GM12878 (cell line): ENCODE measurements around the gene ATF4. TPM values are rescaled to one million over a fixed set of nuclear protein-coding genes. Genes with fewer than 3 reads are reported as not detected.
A peak's percentile ranks its signal among the peaks of the same experiment; 100 is the strongest.

Source experiments
- ATAC-seq: fragments of 200-7000 bp; cut with Tn5 transposase; 3 replicates; pipeline ENCODE4 v1.9.1; 2020; ENCODE audit warnings: mild to moderate bottlenecking, moderate library complexity
- BruUV-seq: library from RNA; stranded (reverse); fragments of 400-500 nt; replicated peaks from 2 replicates; lab custom pipeline; 2021; lab: Mats Ljungman, UMichigan
- CTCF ChIA-PET: fragments of 300-600 bp; sonication (Branson Sonifier 250); formaldehyde crosslinking; extraction: SDS; loops from one replicate; lab custom pipeline; 2021; ENCODE audit warnings: inconsistent platforms; lab: Yijun Ruan, JAX
- POLR2A ChIA-PET: fragments of 350-600 bp; formaldehyde crosslinking; extraction: SDS; loops from one replicate; lab custom pipeline; 2021; ENCODE audit warnings: inconsistent platforms; lab: Charles Lee
- RAD21 ChIA-PET: fragments of 300-600 bp; sonication (Branson Sonifier 250); formaldehyde crosslinking; loops from one replicate; lab custom pipeline; 2023; ENCODE audit warnings: antibody characterized with exemption; ENCODE audit not compliant: unreplicated experiment; lab: Charles Lee
- SMC1A ChIA-PET: fragments of 300-600 bp; sonication (Branson Sonifier 250); formaldehyde crosslinking; loops from one replicate; lab custom pipeline; 2023; ENCODE audit not compliant: unreplicated experiment, uncharacterized antibody; lab: Charles Lee
- DNase-seq: peaks from one replicate; pipeline ENCODE4 v3.0.0-alpha.2; 2011; ENCODE audit warnings: low read depth, low spot score
- FAIRE-seq: peaks from 3 replicates; lab custom pipeline; 2011; peaks lifted over from hg19 to GRCh38; lab: Jason Lieb, UNC
- H2AFZ ChIP-seq: 2 replicates; pipeline ENCODE4 v1.6.0; 2011; ENCODE audit warnings: low read depth, low read length, control low read depth; ENCODE audit not compliant: control insufficient read depth
- H3K27ac ChIP-seq: 2 replicates; pipeline ENCODE4 v1.5.1; 2011; ENCODE audit warnings: control low read depth; ENCODE audit not compliant: control insufficient read depth, insufficient read depth
- H3K27me3 ChIP-seq, 2 experiments: replicated peaks in 1 of 2; 2 replicates each; pipeline versions ENCODE4 v1.6.0 to v1.6.1; 2011; ENCODE audit warnings: low read length in 1 of 2; ENCODE audit not compliant: control insufficient read depth in 2 of 2, insufficient read depth in 2 of 2
- H3K36me3 ChIP-seq, 2 experiments: 2 replicates each; pipeline ENCODE4 v1.5.1; 2011; ENCODE audit warnings: low read length in 1 of 2; ENCODE audit not compliant: control insufficient read depth in 2 of 2, insufficient read depth in 2 of 2
- H3K4me1 ChIP-seq: 2 replicates; pipeline ENCODE4 v1.6.1; 2011; ENCODE audit warnings: mild to moderate bottlenecking, low read length, moderate library complexity, mixed read lengths; ENCODE audit not compliant: control insufficient read depth, insufficient read depth
- H3K4me2 ChIP-seq: 2 replicates; pipeline ENCODE4 v1.6.0; 2011; ENCODE audit warnings: control low read depth; ENCODE audit not compliant: control insufficient read depth, insufficient read depth
- H3K4me3 ChIP-seq: fragments of 200-600 bp; sonication (generic); 2 replicates; pipeline ENCODE4 v1.5.1; 2016
- H3K79me2 ChIP-seq: 2 replicates; pipeline ENCODE4 v1.6.0; 2011; ENCODE audit warnings: low read length; ENCODE audit not compliant: control insufficient read depth, insufficient read depth
- H3K9ac ChIP-seq: 2 replicates; pipeline ENCODE4 v1.8.0; 2011; ENCODE audit warnings: low read length, control low read depth, mixed read lengths; ENCODE audit not compliant: control insufficient read depth, insufficient read depth
- H3K9me3 ChIP-seq: replicated peaks from 3 replicates; pipeline ENCODE4 v1.5.1; 2011; ENCODE audit warnings: mild to moderate bottlenecking, low read length; ENCODE audit not compliant: control insufficient read depth, insufficient read depth
- H4K20me1 ChIP-seq: 2 replicates; pipeline ENCODE4 v1.6.0; 2011; ENCODE audit not compliant: control insufficient read depth, insufficient read depth
- ATF7 ChIP-seq: fragments of 450-650 bp; IDR thresholded peaks from 2 replicates; pipeline ENCODE4 v1.6.1; 2016; ENCODE audit warnings: low read depth, mild to moderate bottlenecking
- CREB1 ChIP-seq: IDR thresholded peaks from 2 replicates; pipeline ENCODE4 v1.6.1; 2012; ENCODE audit warnings: low read depth, mild to moderate bottlenecking, inconsistent platforms
- FOS ChIP-seq: IDR thresholded peaks from 3 replicates; pipeline ENCODE4 v1.6.1; 2011; ENCODE audit warnings: borderline replicate concordance; ENCODE audit not compliant: insufficient read length; ENCODE audit errors: extremely low read depth
- MTA3 ChIP-seq: IDR thresholded peaks from 2 replicates; pipeline ENCODE4 v1.6.1; 2012; ENCODE audit warnings: low read length, inconsistent platforms, borderline replicate concordance
- TARDBP ChIP-seq: IDR thresholded peaks from 2 replicates; pipeline ENCODE4 v1.6.1; 2016; ENCODE audit warnings: borderline replicate concordance
- TCF7 ChIP-seq: IDR thresholded peaks from 2 replicates; pipeline ENCODE4 v1.6.1; 2014; ENCODE audit warnings: antibody characterized with exemption, borderline replicate concordance
- ZSCAN29 ChIP-seq: fragments of 450-650 bp; IDR thresholded peaks from 2 replicates; pipeline ENCODE4 v1.6.1; 2017; ENCODE audit warnings: mild to moderate bottlenecking, moderate library complexity
- WGBS: methylation state at CpG from one replicate; pipeline ENCODE4 v1.1.6; 2016; ENCODE audit warnings: low lambda C conversion rate; ENCODE audit not compliant: insufficient replicate concordance, insufficient coverage; ENCODE audit errors: missing lambda C conversion rate; 5-methylcytosine and 5-hydroxymethylcytosine counted together
- in situ Hi-C: fragments of 300-500 bp; cut with MboI; formaldehyde crosslinking; loops from 9 replicates; pipeline ENCODE4 v1.14.3; 2018; ENCODE audit warnings: mixed read lengths
- intact Hi-C: fragments of 100-400 bp; cut with micrococcal nuclease; formaldehyde crosslinking; loops from one replicate; pipeline ENCODE4 v1.14.2; 2022; ENCODE audit not compliant: unreplicated experiment
- polyA plus RNA-seq, 11 experiments: library from polyadenylated mRNA; depleted of rRNA in 4 of 11; unstranded in 6 of 11; stranded (reverse) in 5 of 11; fragments of >200 nt; fragmentation: Nextera tagmentation in 4 of 11; fragmentation: Illumina TruSeq in 1 of 11; extraction: Ambion mirVana in 4 of 11; extraction: Trizol in 1 of 11; gene quantifications; 1 replicate in 1 of 11; 2 replicates in 10 of 11; pipeline versions ENCODE4 v1.2.1 to v1.2.3, GENCODE V29; 2011 to 2016; ENCODE audit warnings: inconsistent platforms in 2 of 11, missing spikeins in 2 of 11, low read depth in 1 of 11
- total RNA-seq, 4 experiments: library from RNA; depleted of rRNA in 3 of 4; stranded (reverse); fragments of >200 nt in 3 of 4; fragmentation: Illumina TruSeq in 1 of 4; extraction: Trizol in 1 of 4; gene quantifications; 2 replicates each; pipeline versions ENCODE4 v1.2.1 to v1.2.3, GENCODE V29; 2013 to 2021
- TF ChIP-seq, protein P1 (sequence below): IDR thresholded peaks from 2 replicates; pipeline ENCODE4 v1.6.1; 2011; ENCODE audit warnings: borderline replicate concordance, low read depth, mild to moderate bottlenecking, moderate library complexity, mixed read lengths, low read length; ENCODE audit not compliant: insufficient read depth; ENCODE audit errors: extremely low read length
- TF ChIP-seq, protein P2 (sequence below): IDR thresholded peaks from 2 replicates; pipeline ENCODE4 v1.6.1; 2012; ENCODE audit warnings: low read length, inconsistent platforms
- TF ChIP-seq, protein P3 (sequence below): fragments of 150-350 bp; IDR thresholded peaks from 2 replicates; pipeline ENCODE4 v1.6.1; 2014; ENCODE audit warnings: mild to moderate bottlenecking, low read depth, low read length

The ATF4 gene
- total and polyA plus RNA-seq, 10 of the 15 experiments (the other 5 are each of a cell fraction or from before 2014, with no cell fraction given): 88.3 to 605 (median 320) TPM

DNA sequence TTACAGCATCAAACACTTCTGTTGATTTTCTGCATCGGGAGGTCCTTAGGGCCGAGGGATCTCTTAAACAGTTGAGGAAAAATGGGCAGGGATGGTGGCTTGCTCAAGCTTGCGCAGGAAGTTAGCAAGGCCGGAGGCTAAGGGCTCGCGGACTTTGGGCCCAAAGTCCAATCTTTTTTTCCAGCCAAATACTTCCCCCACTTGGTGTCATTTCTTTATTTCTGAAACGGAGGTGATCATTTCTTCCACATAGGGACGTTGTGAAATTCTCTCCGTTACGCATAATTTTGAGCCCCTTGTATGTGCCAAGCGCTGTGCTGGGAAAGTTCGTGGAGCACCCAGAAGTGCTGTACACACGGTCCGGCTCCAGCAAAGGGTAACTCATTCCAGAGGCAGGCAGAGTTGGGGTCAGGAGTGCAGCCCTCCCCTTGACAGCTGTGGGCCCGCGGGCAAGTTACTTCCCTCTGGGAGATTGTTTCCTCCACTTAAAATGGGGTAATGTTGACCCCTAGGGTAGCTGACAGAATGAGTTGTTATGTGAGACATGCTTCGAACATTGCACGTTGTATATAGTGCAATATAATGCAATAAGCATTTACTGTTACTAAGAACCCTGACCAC lies 17.5 kb upstream of the ATF4 start:
- Histone ChIP-seq H2AFZ (peak overlapping the region; percentile 15; the same call in 1 of the 2 replicates), H3K4me1 (0 out of 2 replicates have a peak, but pooled peaks cover 5% of the 10 kb centered on the region), H3K4me3 (peak overlapping the region; percentile 95), H3K27me3 (no peaks in the 10 kb centered on the region), H3K36me3 (peaks cover 13 to 29% of the 10 kb centered on the region in 2 experiments), H3K4me2 (peak overlapping the region; percentile 32), H3K9me3 (no peaks in the 10 kb centered on the region), H3K9ac (peak overlapping the region; percentile 89), H3K79me2 (peaks cover 50% of the 10 kb centered on the region), H4K20me1 (no peaks in the 10 kb centered on the region; the same call in 1 of the 2 replicates), H3K27ac (peak overlapping the region; percentile 73)
- intact Hi-C loops: loop anchor here (2.0 kb wide), 2 partner anchors 18 to 30 kb away; partner anchors contain the start of genes ATF4 and RPS19BP1
- CTCF ChIA-PET: interaction anchor here (1.4 to 15.7 kb wide), 5 partner anchors 10 to 66 kb away, joined by 7 to 372 read pairs (median 14); partner anchors contain the start of genes ATF4 and RPS19BP1
- SMC1A ChIA-PET: interaction anchor here (0.6 to 1.9 kb wide), 7 partner anchors 12 to 104 kb away, joined by 3 to 9 read pairs (median 5); partner anchors contain the start of genes ATF4 and TAB1
- ATAC-seq (peak; percentile 36), DNase-seq (no peak), FAIRE-seq (peak; percentile 61)
- under 1% methylated on average over 18 of the region's 18 CpGs for WGBS
- POLR2A ChIA-PET: interaction anchor here (1.1 to 2.0 kb wide), 3 partner anchors 21 to 27 kb away, joined by 3 to 7 read pairs (median 5); no protein-coding TSS in a partner anchor
- in situ Hi-C loops: loop anchor here (25.0 kb wide), 1 partner anchor 341 kb away; the partner anchor contains the start of gene CBX7
- RAD21 ChIA-PET: interaction anchor here (0.7 to 2.8 kb wide), 11 partner anchors 9 to 104 kb away, joined by 3 to 22 read pairs (median 4); partner anchors contain the start of genes ATF4 and TAB1
- TSS peak; percentile 61 for BruUV-seq
- TF ChIP-seq TARDBP (no peak), TCF7 (no peak), CREB1 (no peak), ZSCAN29 (no peak), MTA3 (no peak), FOS (no peak), ATF7 (no peak)
- TF ChIP-seq, protein P1, sequence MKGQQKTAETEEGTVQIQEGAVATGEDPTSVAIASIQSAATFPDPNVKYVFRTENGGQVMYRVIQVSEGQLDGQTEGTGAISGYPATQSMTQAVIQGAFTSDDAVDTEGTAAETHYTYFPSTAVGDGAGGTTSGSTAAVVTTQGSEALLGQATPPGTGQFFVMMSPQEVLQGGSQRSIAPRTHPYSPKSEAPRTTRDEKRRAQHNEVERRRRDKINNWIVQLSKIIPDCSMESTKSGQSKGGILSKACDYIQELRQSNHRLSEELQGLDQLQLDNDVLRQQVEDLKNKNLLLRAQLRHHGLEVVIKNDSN: no peak
- TF ChIP-seq, protein P2, sequence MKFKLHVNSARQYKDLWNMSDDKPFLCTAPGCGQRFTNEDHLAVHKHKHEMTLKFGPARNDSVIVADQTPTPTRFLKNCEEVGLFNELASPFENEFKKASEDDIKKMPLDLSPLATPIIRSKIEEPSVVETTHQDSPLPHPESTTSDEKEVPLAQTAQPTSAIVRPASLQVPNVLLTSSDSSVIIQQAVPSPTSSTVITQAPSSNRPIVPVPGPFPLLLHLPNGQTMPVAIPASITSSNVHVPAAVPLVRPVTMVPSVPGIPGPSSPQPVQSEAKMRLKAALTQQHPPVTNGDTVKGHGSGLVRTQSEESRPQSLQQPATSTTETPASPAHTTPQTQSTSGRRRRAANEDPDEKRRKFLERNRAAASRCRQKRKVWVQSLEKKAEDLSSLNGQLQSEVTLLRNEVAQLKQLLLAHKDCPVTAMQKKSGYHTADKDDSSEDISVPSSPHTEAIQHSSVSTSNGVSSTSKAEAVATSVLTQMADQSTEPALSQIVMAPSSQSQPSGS: no peak
- TF ChIP-seq, protein P3, sequence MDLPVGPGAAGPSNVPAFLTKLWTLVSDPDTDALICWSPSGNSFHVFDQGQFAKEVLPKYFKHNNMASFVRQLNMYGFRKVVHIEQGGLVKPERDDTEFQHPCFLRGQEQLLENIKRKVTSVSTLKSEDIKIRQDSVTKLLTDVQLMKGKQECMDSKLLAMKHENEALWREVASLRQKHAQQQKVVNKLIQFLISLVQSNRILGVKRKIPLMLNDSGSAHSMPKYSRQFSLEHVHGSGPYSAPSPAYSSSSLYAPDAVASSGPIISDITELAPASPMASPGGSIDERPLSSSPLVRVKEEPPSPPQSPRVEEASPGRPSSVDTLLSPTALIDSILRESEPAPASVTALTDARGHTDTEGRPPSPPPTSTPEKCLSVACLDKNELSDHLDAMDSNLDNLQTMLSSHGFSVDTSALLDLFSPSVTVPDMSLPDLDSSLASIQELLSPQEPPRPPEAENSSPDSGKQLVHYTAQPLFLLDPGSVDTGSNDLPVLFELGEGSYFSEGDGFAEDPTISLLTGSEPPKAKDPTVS: no peak
